CD4-positive, alpha-beta T cell treated with Interleukin-17A for 4 hours (primary cell): Measurements from ENCODE around the gene GZMM.

Experiments
- DNase-seq: peaks from one replicate; pipeline ENCODE4 v3.0.0-alpha.2; 2020; ENCODE audit warnings: mixed read lengths

The GZMM gene

GRCh38 chr19:512547-513365 lies 31.1 kb upstream of the GZMM start:
- no peak for DNase-seq

- no peak for DNase-seq
These were observed 30.3 kb upstream of the GZMM start for GRCh38 chr19:513368-514165.

GRCh38 chr19:514166-514663 lies 29.6 kb upstream of the GZMM start:
- DNase-seq = no peak

- no peak for DNase-seq
These were observed 25.9 kb upstream of the GZMM start for GRCh38 chr19:517721-518597.

- DNase-seq = peak; percentile 78
These were observed 25.1 kb upstream of the GZMM start for GRCh38 chr19:518598-519231.

- DNase-seq = no peak
These were observed 24.4 kb upstream of the GZMM start for GRCh38 chr19:519449-519865.

- DNase-seq = no peak
These were observed 21.1 kb upstream of the GZMM start for GRCh38 chr19:522726-523125.

GRCh38 chr19:524062-524674 lies 19.7 kb upstream of the GZMM start:
- no peak for DNase-seq

GRCh38 chr19:525029-525428 lies 18.8 kb upstream of the GZMM start:
- DNase-seq = no peak

- no peak for DNase-seq
These were observed 17.9 kb upstream of the GZMM start for GRCh38 chr19:525857-526419.

- no peak for DNase-seq
These were observed 13.5 kb upstream of the GZMM start for GRCh38 chr19:530134-531008.

- peak; percentile 90 for DNase-seq
These were observed 12.7 kb upstream of the GZMM start for GRCh38 chr19:531009-531752.

GRCh38 chr19:531753-532560 lies 11.9 kb upstream of the GZMM start, which contains the start of gene CDC34:
Gene CDC34 (plus strand): TSS chr19:531760. CDS start chr19:531932, 172 bp downstream.
- DNase-seq = no peak

GRCh38 chr19:532561-533363 lies 11.1 kb upstream of the GZMM start:
- peak; percentile 57 for DNase-seq

- no peak for DNase-seq
These were observed 10.3 kb upstream of the GZMM start for GRCh38 chr19:533364-534058.

- DNase-seq = no peak
These were observed 9.8 kb upstream of the GZMM start for GRCh38 chr19:534088-534487.
